DLD1 (cell line): Measurements from ENCODE around the gene CASQ2.

Experiments used
- in situ Hi-C: cut with HindIII; loops from 2 replicates; pipeline ENCODE4 v1.10.0; 2017; ENCODE audit warnings: low sequenced_read_pairs

CASQ2 gene

GRCh38 chr1:115744646-115745275 is 23.8 kb downstream of the CASQ2 start:
- in situ Hi-C loops = loop anchor here (25.0 kb wide), 1 partner anchor 107 kb away; the partner anchor contains the start of gene VANGL1

DNA sequence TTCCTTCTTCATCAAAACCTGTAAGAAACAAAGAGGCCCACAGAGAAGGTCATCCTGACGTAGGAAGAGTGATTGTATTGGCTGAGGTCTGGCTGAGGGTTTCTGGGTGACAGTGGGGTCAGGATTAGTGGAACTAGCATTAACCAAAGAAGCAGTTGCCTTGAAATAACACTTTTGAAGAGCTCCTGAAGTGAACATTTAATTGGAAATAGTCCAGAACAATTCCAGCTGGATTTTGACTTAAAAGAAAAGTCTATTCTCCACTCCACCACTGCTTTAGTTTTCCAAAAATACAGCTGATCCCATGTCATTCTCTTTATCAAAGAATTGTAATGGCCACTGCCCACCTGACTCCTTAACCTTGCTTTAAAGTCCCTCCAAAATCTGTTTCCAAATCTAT is 27.7 kb downstream of the CASQ2 start:
- in situ Hi-C loops = loop anchor here (25.0 kb wide), 1 partner anchor 104 kb away; the partner anchor contains the start of gene VANGL1

DNA sequence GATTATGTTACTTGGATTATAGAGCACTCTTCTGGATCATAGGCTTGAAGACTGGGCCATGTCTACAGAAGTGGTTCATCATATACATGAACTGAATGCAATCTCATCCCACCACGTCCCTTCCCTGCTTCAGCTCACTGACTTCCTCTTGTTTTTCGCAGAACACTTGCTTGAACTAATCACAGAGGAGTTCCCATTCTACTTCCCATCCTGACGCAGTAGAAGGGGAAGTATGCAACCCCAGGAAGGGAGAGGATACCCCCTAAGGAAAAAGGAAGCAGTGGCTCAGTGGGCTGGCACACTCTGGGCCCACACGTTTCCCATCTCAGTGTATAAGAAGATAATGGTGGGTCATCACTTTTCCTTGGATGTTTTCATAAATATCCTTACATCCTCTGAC is 36.2 kb downstream of the CASQ2 start:
- in situ Hi-C loops = loop anchor here (25.0 kb wide), 1 partner anchor 95 kb away; the partner anchor contains the start of gene VANGL1

GRCh38 chr1:115729756-115730155 is 38.8 kb downstream of the CASQ2 start:
- in situ Hi-C loops = loop anchor here (25.0 kb wide), 1 partner anchor 92 kb away; the partner anchor contains the start of gene VANGL1

DNA sequence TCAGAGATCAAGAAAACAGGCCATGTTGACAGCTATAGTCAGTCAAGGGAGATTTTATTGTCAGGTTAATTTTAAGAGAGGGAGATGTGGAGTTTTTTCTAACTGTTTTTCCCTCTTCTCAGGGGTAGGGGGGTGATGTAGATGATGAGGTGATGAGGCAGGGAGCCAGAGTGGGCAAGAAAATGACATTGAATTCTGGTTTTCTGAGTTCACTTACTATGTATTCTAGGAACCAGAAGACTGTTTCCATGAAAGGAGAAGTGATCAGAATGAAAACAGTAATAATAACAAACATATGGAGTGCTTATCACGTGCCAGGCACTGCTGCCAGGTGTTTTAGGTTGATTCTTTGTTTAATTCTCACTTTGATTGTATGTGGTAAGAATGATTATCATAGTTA is 40.2 kb downstream of the CASQ2 start:
- in situ Hi-C loops = loop anchor here (25.0 kb wide), 1 partner anchor 91 kb away; the partner anchor contains the start of gene VANGL1

- in situ Hi-C loops = loop anchor here (25.0 kb wide), 1 partner anchor 90 kb away; the partner anchor contains the start of gene VANGL1
Measured at GRCh38 chr1:115727706-115728249, 40.7 kb downstream of the CASQ2 start.

DNA sequence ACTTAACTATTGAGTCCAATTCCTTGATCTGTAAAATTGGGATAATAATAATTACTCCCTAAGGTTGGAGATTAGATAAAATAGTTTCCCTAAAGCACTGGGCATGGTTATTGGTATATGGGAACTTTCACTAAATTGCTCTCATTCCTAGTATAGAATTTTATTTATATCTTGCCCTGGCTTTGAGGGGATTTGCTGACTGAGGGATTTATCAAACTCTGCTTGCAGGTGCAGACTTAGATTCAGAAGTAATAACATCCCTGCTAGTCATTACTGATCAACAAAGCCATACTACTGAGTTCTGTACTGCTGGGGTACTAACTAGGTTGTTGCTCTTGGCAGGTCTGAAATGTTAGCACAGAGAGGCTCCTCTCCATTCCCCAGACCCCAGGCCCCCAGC is 41.9 kb downstream of the CASQ2 start:
- in situ Hi-C loops = loop anchor here (25.0 kb wide), 1 partner anchor 89 kb away; the partner anchor contains the start of gene VANGL1

- in situ Hi-C loops = loop anchor here (25.0 kb wide), 1 partner anchor 89 kb away; the partner anchor contains the start of gene VANGL1
Measured at GRCh38 chr1:115726161-115726560, 42.4 kb downstream of the CASQ2 start.

GRCh38 chr1:115725600-115725999 is 42.9 kb downstream of the CASQ2 start:
- in situ Hi-C loops = loop anchor here (25.0 kb wide), 1 partner anchor 88 kb away; the partner anchor contains the start of gene VANGL1

GRCh38 chr1:115723756-115724155 is 44.8 kb downstream of the CASQ2 start:
- in situ Hi-C loops = no loop called here

GRCh38 chr1:115722221-115722620 is 46.3 kb downstream of the CASQ2 start:
- in situ Hi-C loops = no loop called here

GRCh38 chr1:115719285-115719684 is 49.2 kb downstream of the CASQ2 start:
- in situ Hi-C loops = no loop called here

DNA sequence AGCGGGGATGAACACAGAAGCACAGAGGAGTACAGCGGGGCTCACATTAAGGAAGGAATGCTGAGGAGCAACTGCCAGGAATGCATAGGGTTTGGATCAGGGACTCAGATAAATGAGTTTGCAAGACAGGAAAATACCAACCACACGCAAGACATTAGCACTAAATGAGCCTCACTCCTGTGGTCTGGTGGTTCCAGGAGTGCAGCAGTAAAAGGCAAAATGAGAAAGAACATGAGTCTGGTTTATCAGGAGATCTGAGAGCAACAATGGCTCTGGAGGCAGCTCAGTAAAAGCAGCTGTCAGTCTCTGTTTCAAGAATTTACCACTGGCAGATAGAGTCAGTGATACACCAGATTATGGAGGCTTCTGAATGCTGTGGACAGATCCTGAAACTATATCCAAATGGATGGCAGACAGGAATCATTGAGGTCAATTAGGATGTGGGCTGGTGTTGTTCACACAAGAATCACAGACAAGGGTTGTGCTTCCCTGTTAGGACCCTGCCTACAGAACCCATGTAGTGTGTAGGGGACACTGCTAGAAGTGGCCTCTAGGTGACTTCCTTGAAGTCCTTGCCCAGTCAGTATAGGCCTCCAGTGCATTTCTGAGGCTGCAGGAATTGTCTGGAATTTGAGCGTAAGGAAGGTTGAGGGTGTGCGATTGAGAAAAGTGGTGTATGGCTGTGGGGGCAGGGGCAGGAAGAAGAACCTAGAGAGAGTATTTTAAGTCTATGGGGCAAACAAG is 50.3 kb downstream of the CASQ2 start:
- in situ Hi-C loops = no loop called here

GRCh38 chr1:115717541-115717940 is 51.0 kb downstream of the CASQ2 start:
- in situ Hi-C loops = no loop called here

DNA sequence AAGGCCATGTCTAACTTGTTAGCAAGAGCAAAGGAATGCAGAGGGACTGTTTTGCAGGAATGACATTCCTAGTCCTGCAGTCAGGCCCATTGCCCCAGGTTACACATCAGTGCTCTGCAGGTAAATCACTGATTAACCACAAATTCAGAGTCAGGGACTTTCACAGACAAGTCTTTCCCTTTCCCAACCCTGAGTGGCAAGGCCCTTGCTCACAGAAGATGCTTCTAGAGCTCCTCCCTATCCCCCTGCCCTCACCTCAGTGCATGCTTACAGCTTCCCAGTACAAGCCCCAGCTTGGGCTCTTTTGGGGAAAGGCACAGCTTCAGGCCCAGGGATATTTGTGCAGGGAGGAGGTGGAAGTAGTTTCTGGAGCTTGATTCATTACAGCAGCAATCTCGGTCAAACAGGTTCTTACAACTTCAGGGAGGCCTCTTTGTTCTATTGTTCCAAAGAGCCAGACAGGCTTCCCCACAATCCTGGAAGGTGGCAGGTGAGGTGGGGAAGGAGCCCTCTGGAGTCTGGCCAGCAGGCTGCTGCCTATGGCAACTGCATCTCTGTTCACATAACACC is 53.9 kb downstream of the CASQ2 start:
- in situ Hi-C loops = no loop called here

- in situ Hi-C loops = no loop called here
Measured at GRCh38 chr1:115713906-115714305, 54.6 kb downstream of the CASQ2 start.

DNA sequence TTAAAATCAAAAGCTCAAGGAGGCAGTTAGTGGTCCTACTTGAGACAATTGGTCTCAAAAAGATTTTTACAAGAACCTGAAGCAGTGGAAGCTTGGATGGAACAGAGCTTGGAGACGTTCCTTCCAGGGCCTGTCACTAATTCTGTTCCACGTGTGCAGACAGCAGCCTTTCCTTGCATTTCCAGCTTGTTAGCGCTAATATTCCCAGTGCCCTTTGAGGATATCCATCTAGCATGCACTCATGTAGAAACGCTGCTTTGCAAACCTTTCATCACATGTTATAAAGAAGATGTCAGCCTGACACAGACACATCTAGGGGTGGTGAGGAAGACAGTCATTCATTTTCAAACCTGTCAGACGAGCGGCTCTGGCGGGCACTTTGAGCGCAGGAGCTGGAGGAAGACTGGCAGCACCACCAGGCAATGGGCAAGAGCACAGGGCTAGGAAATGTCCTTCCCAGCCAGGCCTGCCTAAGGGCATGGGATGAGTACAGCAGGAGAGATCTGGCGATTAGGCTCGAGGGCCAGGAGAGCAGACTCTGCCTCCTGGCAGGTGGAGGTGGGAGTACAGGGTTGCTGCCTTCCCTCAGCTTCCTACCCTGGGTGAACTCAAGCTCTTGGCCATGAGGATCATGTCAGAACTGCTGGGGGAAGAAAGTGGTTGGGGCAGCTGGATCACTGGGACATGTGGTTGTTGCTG is 55.5 kb downstream of the CASQ2 start:
- in situ Hi-C loops = no loop called here

DNA sequence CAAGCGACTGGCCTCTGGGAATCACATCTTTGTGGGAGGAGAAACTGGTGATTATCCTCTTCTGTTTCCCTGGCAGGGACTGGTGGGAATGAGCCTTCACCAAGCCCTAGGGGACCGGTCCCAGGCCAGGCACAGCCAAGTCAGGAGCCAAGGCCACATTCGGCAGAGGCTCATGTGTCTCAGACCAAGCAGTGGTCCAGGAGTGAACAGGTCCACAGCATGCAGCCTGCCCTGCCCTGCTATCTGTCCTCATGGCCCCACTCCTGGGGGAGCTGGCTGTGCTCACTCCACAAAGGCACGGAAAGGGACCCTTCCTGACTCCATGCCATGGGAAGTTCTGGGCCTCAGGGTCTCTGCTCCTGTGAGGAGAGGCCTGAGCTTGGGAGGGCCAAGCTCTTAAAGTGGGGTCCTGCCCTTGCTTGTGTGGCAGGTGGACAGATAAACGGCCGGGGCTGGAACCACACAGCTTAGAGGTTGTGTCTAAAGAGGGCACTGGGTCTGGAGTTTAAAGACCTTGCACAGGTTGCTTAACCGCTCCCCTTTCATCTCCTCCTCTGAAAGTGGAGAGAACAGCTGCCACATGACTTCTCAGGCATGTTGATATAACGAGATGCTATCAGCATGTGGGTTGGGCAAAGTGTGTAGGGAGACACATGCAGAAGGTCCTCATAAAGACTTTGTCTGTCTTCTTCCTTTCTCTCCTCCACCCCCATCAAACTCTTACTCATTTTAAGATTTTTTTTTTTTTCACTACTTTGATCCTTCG is 57.5 kb downstream of the CASQ2 start:
- in situ Hi-C loops = no loop called here

DNA sequence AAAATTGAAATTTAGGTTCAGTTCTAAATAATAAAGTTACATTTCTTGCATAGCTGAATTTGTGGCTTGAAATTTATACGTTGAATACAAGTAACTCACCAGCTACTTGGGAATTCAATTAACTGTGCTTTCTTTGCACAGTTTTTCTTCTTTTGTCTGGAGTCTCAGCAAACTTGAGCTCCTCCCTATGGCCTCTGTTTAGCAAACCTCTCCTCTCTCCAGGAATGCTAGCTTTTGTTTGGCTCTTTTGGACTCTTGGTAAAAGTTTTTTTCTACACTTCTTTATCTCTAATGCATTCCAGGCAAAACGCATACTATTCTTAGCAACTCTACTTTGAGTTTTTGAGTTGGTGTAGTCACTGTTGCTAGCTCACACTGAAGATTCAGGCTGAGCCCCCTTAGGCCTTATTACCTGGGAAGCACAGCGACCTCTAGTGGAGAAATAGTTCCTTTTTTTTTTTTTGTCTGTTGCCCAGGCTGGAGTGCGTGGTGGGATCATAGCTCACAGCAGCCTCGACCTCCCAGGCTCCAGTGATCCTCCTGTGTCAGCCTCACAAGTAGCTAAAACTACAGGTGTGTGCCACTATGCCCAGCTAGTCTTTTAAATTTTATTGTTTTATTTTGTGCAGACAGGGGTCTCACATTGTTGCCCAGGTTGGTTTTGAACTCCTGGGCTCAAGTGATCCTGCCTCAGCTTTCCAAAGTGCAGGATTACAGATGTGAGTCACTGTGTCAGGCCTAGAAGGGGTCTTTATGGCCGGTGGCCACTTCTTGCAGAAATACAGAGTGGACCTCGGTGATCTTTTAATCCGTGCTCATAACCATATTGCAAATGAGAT is 61.7 kb downstream of the CASQ2 start:
- in situ Hi-C loops = no loop called here
